GM18951 (cell line): ENCODE measurements around the gene LRRC8E.

ENCODE experiments used
- POLR2A ChIP-seq: IDR thresholded peaks from 4 replicates; pipeline ENCODE4 v1.6.1; 2011; ENCODE audit warnings: mild to moderate bottlenecking; ENCODE audit not compliant: insufficient read length, insufficient read depth; ENCODE audit errors: extremely low read depth
- in situ Hi-C: fragments of 300-500 bp; cut with MboI; formaldehyde crosslinking; loops from one replicate; pipeline ENCODE4 v1.12.0; 2022; ENCODE audit warnings: low sequenced_read_pairs, mixed read lengths, inconsistent platforms; ENCODE audit not compliant: unreplicated experiment

Gene LRRC8E

DNA sequence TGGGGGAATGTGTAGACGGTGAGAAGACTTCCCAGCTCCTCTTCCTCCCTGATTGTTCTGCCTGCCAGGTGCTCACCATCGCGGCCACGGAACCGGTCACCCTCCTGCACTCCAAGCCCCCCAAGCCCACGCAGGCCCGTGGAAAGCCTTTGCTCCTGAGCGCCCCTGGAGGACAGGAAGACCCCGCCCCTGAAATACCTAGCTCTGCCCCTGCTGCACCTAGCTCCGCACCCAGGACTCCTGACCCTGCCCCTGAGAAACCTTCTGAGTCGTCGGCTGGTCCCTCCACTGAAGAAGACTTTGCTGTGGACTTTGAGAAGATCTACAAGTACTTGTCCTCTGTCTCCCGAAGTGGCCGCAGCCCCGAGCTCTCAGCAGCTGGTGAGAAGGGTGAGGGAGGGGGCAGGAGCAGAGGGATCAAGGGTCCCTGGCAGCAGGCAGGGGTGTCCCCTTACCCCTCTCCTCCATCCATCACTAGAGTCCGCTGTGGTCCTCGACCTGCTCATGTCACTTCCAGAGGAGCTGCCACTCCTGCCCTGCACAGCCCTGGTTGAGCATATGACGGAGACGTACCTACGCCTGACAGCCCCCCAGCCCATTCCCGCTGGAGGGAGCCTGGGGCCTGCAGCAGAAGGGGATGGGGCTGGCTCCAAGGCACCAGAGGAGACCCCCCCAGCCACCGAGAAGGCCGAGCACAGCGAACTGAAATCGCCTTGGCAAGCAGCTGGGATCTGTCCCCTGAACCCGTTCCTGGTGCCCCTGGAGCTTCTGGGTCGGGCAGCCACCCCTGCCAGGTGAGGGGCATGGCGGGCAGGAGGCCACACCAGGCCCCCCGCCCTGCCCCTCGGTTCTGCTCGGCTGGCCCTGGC, 33.9 kb downstream of the LRRC8E start:
- TF ChIP-seq POLR2A = no peak

GRCh38 chr19:7922836-7923195, 34.5 kb downstream of the LRRC8E start:
- in situ Hi-C loops = no loop called here
- no peak for TF ChIP-seq POLR2A

More for the DNA sequence above, 33.9 kb downstream of the LRRC8E start:
- in situ Hi-C loops = no loop called here

DNA sequence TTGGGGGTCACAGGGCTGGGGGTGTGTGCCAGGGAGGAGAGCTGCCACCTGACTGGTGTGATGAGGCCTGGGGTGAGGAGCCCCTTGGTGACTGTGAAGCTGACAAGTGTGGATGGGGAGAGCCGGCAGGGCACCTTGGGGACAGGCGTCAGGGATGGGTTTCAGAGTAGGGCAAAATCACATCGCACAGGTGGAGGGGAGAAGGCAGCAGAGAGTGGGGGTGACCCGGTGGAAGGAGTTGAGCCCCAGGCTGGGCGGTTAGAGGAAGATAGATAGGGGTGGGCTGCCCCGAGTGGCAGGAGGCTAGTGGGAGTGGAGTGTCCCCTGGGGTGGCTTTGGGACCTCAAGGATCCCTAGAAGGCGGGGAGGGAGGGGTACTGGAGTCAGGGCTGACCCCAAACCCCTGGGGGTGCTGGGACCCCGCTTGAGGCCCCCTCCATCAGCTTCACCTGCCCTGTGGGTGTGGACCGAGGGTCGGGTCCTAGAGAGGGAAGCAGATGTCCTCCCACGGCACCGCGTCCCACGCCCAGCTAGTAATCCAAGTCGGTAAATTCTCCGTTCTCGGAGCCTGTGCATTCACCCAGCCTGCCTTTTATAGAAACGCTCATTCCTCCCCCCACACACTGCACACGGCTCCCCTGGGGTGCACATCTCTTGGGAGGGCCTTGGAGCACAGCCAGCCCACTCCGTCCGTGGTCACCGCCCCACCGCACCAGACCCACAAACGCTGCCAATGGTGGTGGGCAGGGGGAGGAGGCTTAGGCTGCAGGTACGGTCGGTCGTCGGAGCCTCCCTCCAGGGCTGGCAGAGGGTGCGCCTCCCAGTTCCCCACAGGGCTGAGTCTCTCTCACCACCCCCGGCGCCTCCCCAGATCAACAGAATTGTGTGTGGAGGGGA, 35.2 kb downstream of the LRRC8E start:
- in situ Hi-C loops = no loop called here

GRCh38 chr19:7924241-7924640, 35.9 kb downstream of the LRRC8E start:
- no peak for TF ChIP-seq POLR2A
- in situ Hi-C loops = no loop called here

More for the DNA sequence above, 35.2 kb downstream of the LRRC8E start:
- TF ChIP-seq POLR2A = no peak

DNA sequence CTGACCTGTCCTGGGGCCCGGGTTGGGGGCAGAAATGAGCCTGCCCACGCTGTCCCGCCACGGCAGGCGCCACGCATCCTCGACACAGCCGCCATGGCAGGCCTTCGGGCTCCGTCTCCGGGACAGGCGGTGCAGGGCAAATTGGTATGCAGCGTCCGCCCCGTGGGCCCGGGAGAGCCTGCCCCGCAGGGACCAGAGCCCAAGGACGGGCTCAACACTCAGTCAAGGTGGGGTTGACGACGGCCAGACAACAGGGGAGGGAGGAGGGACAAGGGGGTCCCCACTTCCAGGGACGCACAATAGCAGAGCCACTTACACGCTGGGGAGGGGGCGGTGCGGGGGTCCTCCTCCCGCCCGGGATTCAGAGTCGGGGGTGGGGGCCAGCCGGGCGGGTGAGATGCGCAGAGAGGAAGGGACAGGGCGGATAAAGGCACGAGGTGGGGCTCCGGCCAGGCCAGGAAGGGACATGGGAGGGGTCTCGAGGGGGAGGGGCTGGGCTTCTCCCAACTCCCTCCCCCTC, 36.4 kb downstream of the LRRC8E start:
- in situ Hi-C loops = no loop called here
- no peak for TF ChIP-seq POLR2A

GRCh38 chr19:7925171-7925851, 37.0 kb downstream of the LRRC8E start:
- in situ Hi-C loops = no loop called here
- no peak for TF ChIP-seq POLR2A

- TF ChIP-seq POLR2A = no peak
Observed at GRCh38 chr19:7926021-7926726, 37.9 kb downstream of the LRRC8E start, which contains the start of gene CTXN1. Gene CTXN1 (minus strand): TSS chr19:7926135. CDS start chr19:7925538, 597 bp downstream.

DNA sequence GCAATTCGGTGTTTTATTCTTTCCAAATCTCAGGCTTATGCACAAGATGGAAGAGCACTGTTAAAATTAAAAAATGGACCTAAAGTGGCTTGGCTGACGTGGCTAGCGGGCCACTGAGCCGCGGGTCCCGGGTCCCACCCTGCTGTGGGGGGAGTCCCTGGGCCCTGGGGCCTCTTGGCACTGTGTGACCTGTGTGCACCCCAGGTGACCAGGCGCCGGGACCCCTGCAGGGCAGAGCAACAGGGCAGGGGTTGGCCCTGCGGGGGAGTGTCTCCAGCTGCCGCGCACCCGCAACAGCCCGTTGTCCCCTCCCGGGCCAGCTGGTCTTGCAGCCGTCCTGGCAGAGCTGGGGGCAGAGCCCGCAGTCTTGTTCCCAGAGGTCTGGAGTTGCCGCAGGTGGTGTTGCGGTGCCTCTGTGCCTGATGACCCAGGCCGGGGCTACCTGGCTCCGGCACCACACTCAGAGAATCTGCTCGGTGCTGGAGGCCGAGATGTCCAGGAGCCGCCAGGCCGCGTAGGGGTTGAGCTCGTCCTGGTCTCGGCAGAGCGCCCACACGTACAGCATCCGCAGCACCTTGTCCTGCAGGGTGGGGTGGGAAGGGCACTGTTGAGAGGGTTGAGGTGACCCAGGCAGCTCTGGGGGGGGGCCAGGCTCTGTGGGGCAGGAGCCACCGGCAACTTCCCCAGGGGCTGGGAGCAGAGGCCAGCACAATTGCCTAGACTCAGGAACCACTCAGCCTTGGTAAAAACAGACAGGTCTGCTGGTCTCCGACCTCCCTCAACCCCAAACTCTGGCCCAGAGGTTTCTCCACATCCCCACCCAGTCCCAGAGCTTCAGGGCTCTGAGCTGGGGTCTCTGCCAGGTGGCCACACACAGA, 38.7 kb downstream of the LRRC8E start:
- in situ Hi-C loops = no loop called here
- no peak for TF ChIP-seq POLR2A

More at GRCh38 chr19:7926021-7926726, 37.9 kb downstream of the LRRC8E start, which contains the start of gene CTXN1:
- in situ Hi-C loops = no loop called here

DNA sequence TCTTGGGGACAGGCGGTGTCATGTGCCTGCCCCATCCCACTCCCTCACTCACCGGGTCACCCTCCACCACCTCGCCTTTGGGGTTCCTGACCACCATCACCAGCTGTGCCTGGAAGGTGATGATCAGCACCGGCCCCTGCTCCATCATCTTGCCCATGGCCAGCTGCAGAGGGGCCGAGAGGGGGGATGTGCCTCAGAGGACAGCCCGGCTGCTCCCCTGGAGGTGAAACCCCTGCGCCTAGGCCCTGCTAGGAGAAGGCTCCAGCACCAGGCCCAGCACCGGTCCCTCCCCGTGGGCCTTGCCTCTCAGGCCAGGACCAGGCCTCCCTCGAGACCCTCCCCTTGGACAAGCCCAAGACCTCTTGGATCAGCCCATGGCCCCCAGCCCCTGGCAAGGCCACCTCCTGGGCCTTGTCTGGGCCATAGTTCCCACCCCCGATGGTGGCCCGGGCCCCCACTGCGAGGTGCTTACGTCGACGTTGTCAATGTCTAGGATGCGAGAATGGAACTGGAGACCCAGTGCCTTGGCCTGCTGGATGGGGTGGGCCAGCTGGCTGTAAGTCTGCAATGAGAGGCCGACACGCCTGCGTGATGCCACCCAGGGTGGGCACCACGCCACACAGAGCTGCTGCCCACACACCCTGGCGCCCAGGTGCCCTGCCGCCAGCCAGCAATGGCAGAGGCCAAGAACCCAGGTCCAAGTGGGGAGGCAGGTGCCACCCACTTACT, 39.5 kb downstream of the LRRC8E start:
- TF ChIP-seq POLR2A = no peak
- in situ Hi-C loops = no loop called here

DNA sequence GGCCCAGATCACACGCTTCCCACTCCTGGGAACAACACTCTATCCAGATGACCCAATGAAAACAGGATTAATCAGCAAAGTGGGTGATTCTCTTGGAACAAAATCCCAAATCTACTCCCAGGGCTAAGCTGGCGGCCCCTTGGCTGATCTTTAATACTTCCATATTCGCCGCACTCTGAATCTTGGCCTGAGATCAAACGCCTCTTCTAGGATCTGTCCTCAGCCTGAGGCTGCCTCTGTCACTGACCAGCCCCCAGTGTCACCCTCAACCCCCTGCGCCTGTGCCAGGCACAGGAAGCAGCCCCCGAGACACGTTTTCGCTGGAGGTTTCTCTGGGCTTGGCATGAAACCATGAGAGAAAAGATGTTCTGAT, 40.0 kb downstream of the LRRC8E start:
- TF ChIP-seq POLR2A = no peak
- in situ Hi-C loops = no loop called here
